ENCODE data around the gene PAFAH1B1.
"Not testable (repeated sequence)": the region's sequence is repeated elsewhere in the genome, so short reads cannot be mapped to it uniquely, and the experiment has no call there.

PAFAH1B1 gene

DNA sequence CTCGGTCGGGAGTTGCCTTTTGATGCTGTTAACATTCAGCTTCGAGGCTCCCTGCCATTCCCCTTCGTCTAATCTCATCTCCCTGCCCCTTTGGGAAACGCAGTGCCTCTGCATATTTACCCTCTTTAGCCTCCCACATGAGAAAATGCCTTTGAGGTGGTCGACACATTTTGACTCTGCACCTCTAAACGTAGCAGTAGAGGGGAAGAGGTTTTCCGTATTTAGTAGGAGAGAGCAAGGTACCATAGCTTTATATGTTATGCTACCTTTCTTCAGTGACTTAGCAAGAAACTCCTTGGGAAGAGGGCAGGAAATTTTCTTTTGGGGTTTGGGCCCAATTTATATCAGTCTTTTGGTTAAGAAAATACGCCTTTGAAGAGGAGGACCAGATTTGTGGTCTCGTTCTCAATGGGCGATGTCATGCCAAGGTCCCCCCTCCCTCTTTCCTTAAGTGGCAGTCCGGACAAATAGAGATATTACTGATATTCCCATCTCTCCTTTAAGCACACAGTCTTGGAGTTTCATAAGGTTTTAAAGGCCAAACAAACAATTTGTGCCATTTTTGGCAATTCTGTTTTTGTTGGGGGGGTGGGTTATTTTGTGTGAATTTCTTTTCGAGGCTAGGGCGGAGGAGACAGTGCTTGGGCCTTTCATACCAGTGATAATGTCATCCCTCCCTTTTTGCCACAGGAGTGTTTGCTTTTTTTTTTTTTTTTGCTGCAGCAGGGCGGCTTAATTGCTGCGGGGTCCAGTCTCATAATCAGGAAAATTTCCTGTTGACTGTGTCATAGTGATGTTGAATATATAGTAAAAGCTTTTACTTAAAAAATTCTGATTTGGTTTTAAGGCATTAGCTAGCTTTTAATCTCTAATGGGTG is 1.5 kb downstream of the PAFAH1B1 start:
- no peak for DNase-seq (ENCODE audit: low spot score)

DNA sequence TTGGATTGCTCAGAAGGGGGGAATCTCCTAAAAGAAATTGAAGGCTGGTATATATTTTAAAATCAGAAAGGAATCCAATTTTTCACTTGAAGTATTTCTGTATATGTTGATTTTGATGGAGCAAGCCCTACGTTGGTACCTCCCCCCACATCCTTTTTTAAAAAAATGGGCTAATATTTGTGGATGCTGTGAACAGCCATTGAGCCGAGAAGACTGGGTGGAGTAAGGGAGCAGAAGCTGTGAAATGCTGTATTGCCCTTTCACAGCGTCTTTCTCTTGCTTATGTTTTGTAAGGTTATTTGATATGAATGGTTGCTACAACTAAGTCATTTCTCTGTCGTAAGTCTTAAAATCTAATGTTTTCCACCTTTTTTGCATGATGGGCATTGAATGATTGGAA is 2.3 kb downstream of the PAFAH1B1 start:
- DNase-seq (ENCODE audit: low spot score): no peak

DNA sequence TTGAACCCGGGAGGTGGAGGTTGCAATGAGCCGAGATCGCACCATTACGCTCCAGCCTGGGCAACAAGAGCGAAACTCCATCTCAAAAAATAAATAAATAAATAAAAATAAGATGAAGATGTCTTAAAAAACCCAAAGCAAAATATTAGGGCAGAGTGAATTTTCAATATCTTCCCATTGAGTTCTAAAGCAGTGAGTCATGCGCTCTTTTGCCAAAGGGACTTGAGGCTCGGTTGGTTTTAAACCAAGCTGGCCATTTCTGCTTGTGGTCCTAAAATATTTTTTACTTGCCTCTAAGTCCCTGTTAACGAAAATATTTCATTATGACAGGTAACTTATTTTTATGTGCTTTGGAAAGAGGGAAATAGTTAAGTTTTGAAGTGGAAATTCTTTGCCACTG is 4.7 kb downstream of the PAFAH1B1 start:
- no peak for DNase-seq (ENCODE audit: low spot score)

DNA sequence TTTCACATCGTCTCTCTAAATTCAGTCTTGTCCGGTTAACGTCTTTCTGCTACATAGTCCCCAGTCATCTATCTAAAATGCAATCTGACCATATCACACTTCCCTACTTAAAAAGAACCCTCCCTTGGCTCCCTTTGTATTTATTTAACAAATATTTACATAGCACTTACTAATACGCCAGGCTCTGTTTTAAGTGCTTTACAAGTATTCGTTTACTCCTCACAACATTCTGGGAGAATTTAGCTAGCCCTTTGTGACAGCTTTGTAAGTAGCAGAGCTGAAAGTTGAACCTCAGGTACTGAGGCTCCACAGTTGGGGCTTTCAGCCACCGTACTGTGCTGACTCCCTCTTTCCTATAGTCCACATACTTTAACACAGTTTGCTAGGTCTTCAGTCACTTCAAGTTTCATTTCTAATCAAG is 9.2 kb downstream of the PAFAH1B1 start:
- DNase-seq (ENCODE audit: low spot score): no peak

DNA sequence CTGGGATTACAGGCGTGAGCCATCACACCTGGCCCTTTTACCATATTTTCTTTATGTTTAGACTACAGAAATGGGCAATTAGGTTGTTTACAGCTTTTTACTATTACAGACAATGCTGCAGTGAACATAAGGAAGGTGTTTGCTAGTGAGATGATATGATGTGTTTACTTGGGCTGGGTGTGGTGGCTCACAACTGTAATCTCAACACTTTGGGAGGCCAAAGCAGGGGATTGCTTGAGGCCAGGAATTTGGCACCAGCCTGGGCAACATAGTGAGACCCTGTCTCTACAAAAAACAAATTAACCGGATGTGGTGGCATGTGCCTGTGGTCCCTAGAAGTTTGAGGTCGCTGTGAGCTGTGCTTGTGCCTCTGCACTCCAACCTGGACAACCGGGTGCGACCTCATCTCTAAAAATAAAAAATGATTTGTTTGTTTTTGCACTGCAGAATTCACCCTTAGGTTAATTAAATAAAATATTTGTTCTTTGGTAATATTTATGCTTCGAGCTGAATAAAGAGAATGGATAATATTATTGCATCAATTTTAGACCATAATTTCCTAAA is 15.0 kb downstream of the PAFAH1B1 start:
- no peak for DNase-seq (ENCODE audit: low spot score)

DNA sequence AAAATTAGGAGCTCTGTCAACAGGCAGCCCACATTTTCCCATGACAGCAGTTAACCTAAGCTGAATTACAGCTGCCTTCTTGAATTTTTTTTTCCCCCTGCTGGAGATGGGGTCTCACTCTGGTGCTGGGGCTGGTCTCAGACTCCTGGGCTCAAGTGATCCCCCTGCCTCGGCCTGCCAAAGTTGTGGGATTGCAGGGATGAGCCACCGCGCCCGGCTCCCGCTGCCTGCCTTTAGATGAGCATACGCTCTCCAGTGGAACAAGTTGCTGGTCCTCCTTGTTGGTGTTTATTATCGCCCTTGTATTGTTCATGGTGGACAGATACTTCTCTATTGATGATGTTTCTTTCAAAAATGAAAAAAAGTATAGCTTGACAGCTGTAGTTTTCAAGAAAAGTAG is 15.6 kb downstream of the PAFAH1B1 start:
- no peak for DNase-seq (ENCODE audit: low spot score)

DNA sequence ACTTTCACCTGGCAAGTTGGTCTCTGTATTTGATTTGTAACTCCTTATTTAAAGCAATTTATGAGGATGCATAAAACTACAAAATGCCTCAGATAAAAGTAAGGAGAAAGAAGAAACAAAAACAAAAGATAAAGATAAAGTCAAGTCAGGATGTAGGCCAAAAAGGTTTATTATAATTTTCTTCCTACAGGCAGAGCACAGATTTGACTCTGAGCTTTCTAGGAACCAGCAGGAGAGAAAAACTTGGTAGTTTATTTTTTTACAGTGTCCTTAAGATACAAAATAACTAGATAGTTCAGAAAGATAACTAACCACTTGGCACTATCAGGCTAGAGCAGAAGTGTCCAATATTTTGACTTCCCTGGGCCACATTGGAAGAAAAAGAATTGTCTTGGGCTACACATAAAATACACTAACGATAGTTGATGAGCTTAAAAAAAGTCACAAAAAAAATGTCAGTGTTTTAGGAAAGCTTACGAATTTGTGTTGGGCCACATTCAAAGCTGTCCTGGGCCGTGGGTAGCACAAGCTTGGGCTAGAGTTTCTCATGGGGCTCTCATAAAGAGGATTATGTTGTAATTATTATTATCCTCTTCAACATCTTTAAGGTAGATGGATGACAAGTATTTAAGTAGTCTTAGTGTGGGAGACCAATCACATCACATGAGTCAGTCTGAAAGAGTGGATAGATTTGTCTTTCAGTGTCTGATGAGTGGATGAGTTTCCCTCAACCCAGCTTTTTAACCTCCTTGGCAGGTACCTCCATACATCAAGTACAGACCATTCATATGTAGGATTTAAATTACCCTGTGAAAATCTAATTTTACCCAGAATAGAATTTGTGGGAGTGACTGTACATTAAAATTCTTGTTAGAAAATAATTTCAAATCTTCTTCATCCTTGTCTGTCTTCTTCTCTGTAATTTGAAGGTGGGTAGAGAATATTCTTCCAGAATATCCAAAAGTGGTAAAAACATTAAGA is 17.0 kb downstream of the PAFAH1B1 start:
- DNase-seq (ENCODE audit: low spot score): no peak

DNA sequence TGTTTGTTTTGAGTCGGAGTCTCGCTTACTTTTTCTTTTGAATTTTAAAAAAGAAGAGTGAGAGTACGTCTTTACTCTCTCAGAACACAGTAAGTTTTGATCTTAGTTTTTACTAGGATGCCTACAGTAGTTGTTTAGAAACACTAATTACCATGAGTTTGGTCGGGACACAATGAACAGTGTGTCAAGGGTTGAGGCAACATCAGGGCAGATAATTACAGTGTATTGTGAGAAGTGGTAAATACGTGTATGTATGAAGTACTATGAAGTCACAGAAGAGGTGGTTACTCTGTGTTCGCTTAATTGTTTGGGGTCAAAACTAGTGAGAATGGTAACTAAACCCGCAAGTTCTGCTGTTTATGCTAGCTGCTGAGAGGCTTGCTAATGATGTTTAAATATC is 18.2 kb downstream of the PAFAH1B1 start:
- no peak for DNase-seq (ENCODE audit: low spot score)

DNA sequence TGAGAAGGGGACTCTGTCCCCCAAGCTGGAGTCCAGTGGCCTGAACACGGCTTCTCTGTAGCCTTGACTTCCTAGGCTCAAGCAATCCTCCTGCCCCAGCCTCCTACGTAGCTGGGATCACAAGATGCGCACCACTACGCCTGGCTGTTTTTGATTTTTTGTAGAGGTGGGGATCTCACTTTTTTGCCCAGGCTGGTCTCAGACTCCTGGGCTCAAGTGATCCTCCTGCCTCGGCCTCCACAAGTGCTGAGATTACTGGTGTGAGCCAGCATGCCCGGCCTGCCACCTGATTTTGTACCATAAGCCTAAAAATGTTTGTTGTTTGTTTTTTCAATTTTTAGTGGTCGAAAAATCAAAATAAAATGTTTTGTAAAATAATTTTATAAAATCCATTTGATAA is 19.2 kb downstream of the PAFAH1B1 start:
- DNase-seq (ENCODE audit: low spot score): no peak

DNA sequence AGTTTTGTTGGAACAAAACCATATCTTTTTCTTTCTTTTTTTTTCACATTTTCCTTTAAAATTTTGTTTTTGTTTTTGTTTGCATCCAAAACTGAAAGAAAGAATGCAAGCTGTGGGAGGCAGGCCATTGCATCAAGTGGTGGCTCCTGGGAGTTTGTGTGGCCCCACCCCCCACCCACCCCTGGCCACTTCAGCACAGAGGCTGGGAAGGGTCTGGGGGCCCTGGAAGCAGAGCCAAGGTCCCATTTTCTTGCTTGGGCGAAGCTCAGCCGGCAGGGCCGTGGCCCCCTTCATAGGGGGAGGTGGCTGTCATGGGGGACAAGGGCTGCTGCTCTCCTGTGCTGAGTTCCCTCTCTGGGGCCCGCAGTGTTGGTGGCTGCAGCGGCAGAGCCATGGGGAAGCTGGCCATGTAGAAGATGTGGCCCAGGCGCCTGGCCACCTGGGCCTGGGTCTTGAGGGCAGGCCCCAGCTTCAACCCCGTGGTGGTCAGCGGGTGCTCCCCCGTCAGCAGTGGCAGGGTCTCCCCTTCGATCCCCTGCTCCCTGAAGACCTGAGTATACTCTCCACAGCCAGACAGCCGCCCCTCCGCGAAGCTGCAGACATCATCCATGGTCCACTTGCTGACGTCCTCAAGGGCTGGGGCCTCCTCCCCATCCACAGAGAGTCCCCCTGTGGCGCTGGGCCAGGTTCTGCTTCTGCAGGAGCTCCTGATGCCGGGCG is 19.8 kb downstream of the PAFAH1B1 start:
- DNase-seq (ENCODE audit: low spot score): no peak

DNA sequence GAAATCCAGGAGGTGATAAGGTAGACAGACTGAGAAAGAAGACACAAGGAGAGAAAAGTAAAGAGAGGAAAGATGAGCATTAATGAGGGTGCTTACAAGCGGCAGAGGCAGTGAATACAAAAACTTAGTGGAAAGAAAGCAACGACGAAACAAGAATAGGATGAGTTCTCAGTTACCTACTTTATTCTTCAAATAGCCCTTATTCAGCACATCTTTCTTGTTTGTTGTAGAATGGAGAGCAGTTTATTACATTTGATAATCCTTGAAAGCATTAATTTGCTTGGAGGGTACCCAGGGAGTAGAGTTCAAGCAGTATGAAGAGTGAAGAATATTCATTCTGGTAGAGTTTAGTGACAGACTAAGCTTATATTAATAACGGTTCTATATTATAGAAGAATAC is 22.4 kb downstream of the PAFAH1B1 start:
- DNase-seq (ENCODE audit: low spot score): no peak

DNA sequence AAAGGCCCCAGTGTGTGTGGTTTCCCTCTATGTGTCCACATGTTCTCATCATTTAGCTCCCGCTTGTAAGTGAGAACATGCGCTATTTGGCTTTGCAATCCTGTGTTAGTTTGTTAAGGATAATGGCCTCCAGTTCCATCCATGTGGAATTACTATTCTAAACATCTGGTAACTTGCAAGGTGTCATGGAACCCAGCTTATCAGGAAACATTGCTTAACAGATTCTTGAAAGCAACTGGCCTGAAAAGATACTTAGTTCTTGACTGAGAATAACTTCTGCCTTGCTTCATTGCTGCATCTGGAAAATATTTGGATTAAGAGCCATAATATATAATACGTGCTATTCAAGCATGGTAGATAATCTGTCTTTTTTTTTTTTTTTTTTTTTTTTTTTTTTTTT is 27.8 kb downstream of the PAFAH1B1 start:
- no peak for DNase-seq (ENCODE audit: low spot score)

DNA sequence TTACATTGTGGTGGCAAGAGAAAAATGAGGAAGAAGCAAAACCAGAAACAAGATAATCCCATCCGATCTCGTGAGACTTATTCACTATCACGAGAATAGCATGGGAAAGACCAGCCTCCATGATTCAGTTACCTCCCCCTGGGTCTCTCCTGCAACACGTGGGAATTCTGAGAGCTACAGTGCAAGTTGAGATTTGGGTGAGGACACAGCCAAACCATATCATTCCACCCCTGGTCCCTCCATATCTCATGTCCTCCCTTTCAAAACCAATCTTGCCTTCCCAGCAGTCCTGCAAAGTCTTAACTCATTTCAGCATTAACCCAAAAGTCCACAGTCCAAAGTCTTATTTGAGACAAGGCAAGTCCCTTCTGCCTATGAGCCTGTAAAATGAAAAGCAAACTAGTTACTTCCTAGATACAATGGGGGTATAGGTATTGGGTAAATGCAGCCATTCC is 28.5 kb downstream of the PAFAH1B1 start:
- not testable (repeated sequence) for DNase-seq (ENCODE audit: low spot score)

DNA sequence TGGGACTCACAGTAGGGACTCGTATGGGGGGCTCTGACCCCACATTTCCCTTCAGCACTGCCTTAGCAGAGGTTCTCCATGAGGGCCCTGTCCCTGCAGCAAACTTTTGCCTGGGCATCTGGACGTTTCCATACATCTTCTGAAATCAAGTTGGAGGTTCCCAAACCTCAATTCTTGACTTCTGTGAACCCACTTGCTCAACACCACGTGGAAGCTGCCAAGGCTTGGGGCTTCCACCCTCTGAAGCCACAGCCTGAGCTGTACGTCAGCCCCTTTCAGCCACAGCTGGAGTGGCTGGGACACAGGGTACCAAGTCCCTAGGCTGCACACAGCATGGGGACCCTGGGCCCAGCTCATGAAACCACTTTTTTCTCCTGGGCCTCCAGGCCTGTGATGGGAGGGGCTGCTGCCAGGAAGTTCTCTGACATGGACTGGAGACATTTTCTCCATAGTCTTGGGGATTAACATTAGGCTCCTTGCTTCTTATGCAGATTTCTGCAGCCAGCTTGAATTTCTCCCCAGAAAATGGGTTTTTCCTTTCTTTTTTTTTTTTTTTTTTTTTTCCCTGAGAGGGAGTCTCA is 29.4 kb downstream of the PAFAH1B1 start:
- DNase-seq (ENCODE audit: low spot score): not testable (repeated sequence)

DNA sequence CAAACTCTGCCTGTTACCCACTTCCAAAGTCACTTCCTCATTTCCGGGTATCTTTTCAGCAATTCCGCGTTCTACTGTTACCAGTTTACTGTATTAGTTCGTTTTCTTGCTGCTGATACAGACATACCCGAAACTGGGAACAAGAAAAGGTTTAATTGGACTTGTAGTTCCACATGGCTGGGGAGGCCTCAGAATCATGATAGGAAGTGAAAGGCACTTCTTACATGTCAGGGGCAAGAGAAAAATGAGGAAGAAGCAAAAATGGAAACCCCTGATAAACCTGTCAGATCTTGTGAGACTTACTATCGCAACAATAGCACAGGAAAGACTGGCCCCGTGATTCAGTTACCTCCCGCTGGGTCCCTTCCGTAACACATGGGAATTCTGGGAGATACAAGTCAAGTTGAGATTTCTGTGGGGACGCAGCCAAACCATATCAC is 30.9 kb downstream of the PAFAH1B1 start:
- no peak for DNase-seq (ENCODE audit: low spot score)

DNA sequence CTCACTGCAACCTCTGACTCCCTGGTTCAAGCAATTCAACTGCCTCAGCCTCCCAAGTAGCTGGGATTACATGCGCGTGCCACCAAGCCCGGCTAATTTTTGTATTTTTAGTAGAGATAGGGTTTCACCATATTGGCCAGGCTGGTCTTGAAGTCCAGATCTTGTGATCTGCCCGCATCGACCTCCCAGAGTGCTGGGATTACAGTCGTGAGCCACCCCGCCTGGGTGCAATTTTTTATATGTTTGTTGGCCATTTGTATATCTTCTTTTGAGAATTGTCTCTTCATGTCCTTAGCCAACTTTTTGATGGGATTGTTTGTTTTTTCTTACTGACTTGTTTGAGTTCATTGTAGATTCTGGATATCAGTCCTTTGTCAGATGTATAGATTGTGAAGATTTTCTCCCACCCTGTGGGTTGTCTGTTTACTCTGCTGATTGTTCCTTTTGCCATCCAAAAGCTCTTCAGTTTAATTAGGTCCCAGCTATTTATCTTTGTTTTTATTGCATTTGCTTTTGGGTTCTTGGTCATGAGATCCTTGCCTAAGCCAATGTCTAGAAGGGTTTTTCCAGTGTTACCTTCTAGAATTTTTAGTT is 33.3 kb downstream of the PAFAH1B1 start:
- not testable (repeated sequence) for DNase-seq (ENCODE audit: low spot score)

DNA sequence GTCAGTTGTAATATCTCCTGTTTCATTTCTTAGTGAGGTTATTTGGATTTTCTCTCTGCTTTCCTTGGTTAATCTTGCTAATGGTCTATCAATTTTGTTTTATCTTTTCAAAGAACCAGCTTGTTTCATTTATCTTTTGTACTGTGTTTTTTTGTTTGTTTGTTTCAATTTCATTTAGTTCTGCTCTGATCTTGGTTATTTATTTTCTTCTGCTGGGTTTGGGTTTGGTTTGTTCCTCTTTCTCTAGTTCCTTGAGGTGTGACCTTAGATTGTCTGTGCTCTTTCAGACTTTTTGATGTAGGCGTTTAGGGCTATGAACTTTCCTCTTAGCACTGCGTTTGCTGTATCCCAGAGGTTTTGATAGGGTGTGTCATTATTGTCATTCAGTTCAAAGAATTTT is 35.5 kb downstream of the PAFAH1B1 start:
- DNase-seq (ENCODE audit: low spot score): not testable (repeated sequence)

DNA sequence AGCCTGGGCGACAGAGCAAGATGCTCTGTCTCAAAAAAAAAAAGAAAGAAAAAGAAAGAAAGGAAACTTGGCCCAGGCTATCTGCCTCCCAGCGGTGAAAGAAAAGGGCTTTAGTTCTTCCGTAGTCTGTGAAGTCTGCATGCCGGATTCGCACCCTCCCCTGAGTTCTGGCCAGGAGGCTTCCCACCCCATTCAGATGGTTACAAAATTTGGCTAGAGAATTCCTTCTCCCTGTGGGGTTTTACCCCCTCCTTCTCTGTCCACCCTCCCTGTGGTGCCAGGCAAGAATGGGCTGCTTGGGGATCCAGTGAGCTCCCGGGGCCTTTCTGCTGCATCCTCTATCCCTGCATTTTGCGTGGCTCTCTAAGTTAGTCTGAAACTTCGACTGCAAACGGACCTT is 37.8 kb downstream of the PAFAH1B1 start:
- DNase-seq (ENCODE audit: low spot score): no peak

DNA sequence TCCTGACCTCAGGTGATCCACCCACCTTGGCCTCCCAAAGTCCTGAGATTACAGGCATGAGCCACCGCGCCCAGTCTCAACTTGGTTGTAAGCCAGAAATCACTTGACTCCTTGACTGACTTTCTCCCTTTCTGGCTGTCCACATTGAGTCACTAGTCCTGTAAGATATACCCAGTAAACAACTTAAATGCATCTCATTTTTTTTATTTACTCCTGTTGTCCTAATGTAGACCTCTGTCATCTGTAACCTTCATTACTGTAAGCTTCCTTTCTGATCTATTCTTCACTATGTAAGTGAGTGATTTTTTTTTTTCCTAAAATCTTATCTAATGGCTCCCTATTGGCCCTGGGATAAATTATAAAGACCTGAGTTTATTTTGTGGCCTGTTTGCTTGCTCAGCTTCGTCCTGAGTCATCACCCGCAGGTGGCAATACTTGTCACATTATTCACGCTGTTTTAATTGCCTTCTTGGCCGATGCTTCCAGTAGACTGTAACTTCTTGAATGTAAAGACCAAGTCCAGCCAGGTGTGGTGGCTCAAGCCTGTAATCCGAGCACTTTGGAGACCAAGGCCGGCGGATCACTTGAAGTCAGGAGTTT is 41.0 kb downstream of the PAFAH1B1 start:
- DNase-seq (ENCODE audit: low spot score): no peak

DNA sequence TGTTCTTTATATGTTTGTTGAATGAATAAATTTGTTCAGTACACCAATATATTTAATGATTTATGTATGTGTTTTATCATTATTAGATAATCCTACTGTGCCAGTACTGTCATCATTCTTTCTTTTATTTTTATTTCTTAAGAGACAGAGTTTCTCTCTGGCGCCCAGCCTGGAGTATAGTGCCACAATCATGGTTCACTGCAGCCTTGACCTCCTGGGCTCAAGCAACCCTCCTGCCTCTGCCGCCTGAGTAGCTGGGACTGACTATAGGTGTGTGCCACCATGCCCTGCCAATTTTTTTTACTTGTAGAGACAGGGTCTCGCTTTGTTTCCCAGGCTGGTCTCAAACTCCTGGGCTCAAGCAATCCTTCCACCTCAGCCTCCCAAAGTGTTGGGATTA is 41.8 kb downstream of the PAFAH1B1 start:
- no peak for DNase-seq (ENCODE audit: low spot score)

DNA sequence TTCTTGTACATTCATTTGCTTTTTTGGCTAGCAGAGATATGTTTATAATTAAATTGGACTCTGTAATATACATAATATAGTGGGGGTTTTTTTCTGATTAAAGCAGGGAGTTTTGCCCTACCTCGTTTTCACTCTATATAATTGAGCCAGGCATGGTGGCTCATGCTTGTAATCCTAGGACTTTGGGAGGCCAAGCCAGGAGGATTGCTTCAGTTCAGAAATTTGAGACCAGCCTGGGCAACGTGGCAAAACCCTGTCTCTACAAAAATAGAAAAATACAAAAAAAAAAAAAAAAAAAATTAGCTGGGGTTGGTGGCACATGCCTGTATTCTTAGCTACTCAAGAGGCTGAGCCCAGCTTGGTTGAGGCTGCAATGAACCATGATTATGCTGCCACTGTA is 42.2 kb downstream of the PAFAH1B1 start:
- DNase-seq (ENCODE audit: low spot score): no peak
